BJ (cell line): ENCODE measurements around the gene ZNF638. TPM values are rescaled to one million over a fixed set of nuclear protein-coding genes. Genes with fewer than 3 reads are reported as not detected.

ENCODE experiments used
- CTCF ChIA-PET: fragments of 350-600 bp; formaldehyde crosslinking; extraction: SDS; loops from one replicate; lab custom pipeline; 2021; ENCODE audit warnings: antibody characterized with exemption, inconsistent platforms; lab: Yijun Ruan, JAX
- POLR2A ChIA-PET: fragments of 300-600 bp; sonication (Branson Sonifier 250); formaldehyde crosslinking; extraction: SDS; loops from one replicate; lab custom pipeline; 2021; ENCODE audit warnings: antibody characterized with exemption; lab: Charles Lee
- DNase-seq: peaks from one replicate; pipeline ENCODE4 v3.0.0-alpha.2; 2011; ENCODE audit warnings: low read depth
- H3K27me3 ChIP-seq: 2 replicates; pipeline ENCODE4 v1.6.0; 2011; ENCODE audit warnings: low read length; ENCODE audit not compliant: control insufficient read depth, insufficient read depth
- H3K36me3 ChIP-seq: 2 replicates; pipeline ENCODE4 v1.5.1; 2011; ENCODE audit warnings: low read length; ENCODE audit not compliant: control insufficient read depth, insufficient read depth
- H3K4me3 ChIP-seq: 2 replicates; pipeline ENCODE4 v1.5.1; 2011; ENCODE audit warnings: low read depth, mild to moderate bottlenecking, control low read depth, low read length
- CTCF ChIP-seq: IDR thresholded peaks from 2 replicates; pipeline ENCODE4 v1.5.1; 2011; ENCODE audit warnings: low read depth, mild to moderate bottlenecking, control low read depth, inconsistent platforms, low read length, moderate library complexity; ENCODE audit not compliant: insufficient read depth
- polyA minus RNA-seq: library from RNA; depleted of rRNA, polyadenylated mRNA; stranded (reverse); fragments of >200 nt; gene quantifications from 2 replicates; pipeline ENCODE4 v1.2.3, GENCODE V29; 2011; rRNA and poly(A)+ RNA removed
- polyA plus RNA-seq: library from polyadenylated mRNA; depleted of rRNA; stranded (reverse); fragments of >200 nt; gene quantifications from 2 replicates; pipeline ENCODE4 v1.2.3, GENCODE V29; 2011; rRNA removed

ZNF638 gene
- 44.8 and 75.2 TPM in 2 replicates for polyA plus RNA-seq
- polyA minus RNA-seq: 65.9 and 81.0 TPM in 2 replicates

DNA sequence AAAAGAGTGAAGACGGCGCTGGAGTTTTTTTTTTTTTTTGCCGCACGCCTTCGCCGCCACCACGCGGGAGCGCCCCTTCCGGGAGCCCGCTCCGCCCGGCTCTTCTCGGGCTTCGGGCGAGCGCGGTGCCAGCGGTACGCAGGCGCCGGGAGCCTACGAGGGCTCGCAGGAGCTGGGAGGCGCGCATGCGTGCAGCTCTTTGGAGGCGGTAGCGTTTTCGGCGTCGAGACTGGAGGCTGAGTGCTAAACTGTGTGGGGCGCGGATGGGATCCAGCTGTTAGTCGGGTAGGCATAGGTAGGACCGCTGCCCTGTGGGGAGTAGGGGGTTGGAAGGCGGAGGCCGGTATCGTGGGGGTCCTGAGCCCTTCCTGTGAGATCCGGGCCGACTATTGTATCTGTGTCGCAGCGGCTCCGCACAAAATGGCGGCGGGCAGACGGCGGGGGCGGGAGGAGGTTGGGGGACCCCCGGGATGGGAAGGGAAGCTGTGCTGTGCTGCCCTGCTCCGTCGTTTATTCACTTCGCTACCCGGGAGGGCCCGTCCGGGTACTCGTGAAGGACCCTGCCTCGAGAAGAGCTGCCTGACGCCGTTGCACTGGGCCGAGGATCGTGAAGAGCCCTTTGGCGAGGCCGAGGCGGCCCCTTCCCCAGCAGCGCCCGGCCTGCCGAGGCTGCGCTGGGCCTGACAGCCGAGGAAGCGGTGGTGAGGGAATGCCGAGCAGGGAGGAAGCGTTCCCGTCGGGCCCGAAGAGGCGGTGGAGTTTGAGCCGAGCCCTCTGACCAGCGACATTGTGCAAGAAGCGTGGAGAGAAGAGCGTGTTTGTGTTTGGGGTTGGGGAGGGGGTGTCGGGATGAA is at the start of gene ZNF638:
Gene ZNF638 (plus strand): TSS at position 202 of the 854 bp plus-strand sequence. CDS start 17,173 bp downstream, outside the sequence.
- no peaks in the 10 kb centered on the region for H3K27me3 ChIP-seq
- DNase-seq: peak; percentile 50
- CTCF ChIA-PET: interaction anchor here (0.6 to 4.1 kb wide), 12 partner anchors 11 to 179 kb away, joined by 3 to 23 read pairs (median 4); no protein-coding TSS in a partner anchor
- H3K4me3 ChIP-seq: peak within 1 kb of the TSS; percentile 90
- no peaks in the 10 kb centered on the region for H3K36me3 ChIP-seq
- peak; percentile 73 for TF ChIP-seq CTCF
- POLR2A ChIA-PET: interaction anchor here (0.7 kb wide), 1 partner anchor 817 kb away, joined by 9 read pairs; no protein-coding TSS in a partner anchor

GRCh38 chr2:71281950-71282349 is 49.6 kb upstream of the ZNF638 start:
- no peak for DNase-seq
- Histone ChIP-seq H3K27me3 (peaks cover 2% of the 10 kb centered on the region; the same call in 1 of the 2 replicates), H3K36me3 (no peaks in the 10 kb centered on the region), H3K4me3 (no peak overlapping the region)
- ChIA-PET CTCF (interaction anchor here (0.8 to 1.0 kb wide), 2 partner anchors 32 to 229 kb away, joined by 3 to 4 read pairs; no protein-coding TSS in a partner anchor), POLR2A (no interaction called here)
- no peak for TF ChIP-seq CTCF

DNA sequence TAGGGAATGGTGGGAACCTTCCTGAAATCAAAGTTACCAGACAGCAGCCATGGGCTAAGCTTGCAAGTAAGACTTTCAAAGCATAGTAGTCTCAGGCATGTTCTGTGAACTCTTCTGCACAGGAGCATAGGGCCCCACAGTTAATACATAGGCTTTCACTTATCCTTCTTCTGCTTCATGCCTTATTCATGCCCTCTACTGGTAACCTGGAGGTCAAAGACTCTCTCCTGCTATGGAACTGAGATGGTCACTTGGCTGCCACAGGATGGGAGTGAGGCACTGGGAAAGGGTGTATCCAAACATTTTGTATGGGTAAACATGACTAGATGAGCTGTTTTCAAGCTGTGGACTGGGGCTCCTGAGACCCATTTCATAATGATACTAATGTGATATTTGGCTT is 49.1 kb upstream of the ZNF638 start:
- no peak for TF ChIP-seq CTCF
- ChIA-PET POLR2A (no interaction called here), CTCF (interaction anchor here (1.0 kb wide), 1 partner anchor 32 kb away, joined by 3 read pairs; no protein-coding TSS in a partner anchor)
- DNase-seq: no peak
- no peak overlapping the region for H3K4me3 ChIP-seq
- H3K36me3 ChIP-seq: no peaks in the 10 kb centered on the region
- H3K27me3 ChIP-seq: peaks cover 2% of the 10 kb centered on the region; the same call in 1 of the 2 replicates

DNA sequence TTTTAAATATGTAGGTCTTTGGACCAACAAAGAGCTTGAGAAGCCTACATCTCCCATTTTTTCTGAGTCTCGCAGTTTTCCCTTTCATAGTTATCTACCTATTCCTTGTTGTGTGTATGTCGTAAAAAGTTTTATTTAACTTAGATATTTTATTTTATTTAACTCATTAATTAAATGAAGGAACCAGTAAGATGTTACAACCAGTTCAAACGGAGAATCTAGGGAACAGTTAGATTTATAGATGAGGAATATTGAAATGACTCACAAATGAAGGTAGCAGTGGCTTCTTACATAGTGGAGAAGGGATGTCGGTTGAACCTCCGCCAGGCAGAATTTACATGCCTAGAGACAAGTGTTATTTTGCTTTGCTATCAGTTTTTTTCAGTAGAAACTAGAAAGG is 48.5 kb upstream of the ZNF638 start:
- DNase-seq: no peak
- no peak overlapping the region for H3K4me3 ChIP-seq
- H3K36me3 ChIP-seq: no peaks in the 10 kb centered on the region
- TF ChIP-seq CTCF: no peak
- POLR2A ChIA-PET: no interaction called here
- CTCF ChIA-PET: interaction anchor here (1.1 kb wide), 1 partner anchor 15 kb away, joined by 3 read pairs; no protein-coding TSS in a partner anchor
- peaks cover 2% of the 10 kb centered on the region; the same call in 1 of the 2 replicates for H3K27me3 ChIP-seq

GRCh38 chr2:71285706-71286105 is 45.9 kb upstream of the ZNF638 start:
- Histone ChIP-seq H3K36me3 (no peaks in the 10 kb centered on the region), H3K4me3 (no peak overlapping the region), H3K27me3 (peaks cover 2% of the 10 kb centered on the region; the same call in 1 of the 2 replicates)
- ChIA-PET CTCF (interaction anchor here (1.0 kb wide), 1 partner anchor 224 kb away, joined by 3 read pairs; no protein-coding TSS in a partner anchor), POLR2A (no interaction called here)
- no peak for TF ChIP-seq CTCF
- DNase-seq: no peak
